ENCODE data around the gene PHC2. TPM values are rescaled to one million over a fixed set of nuclear protein-coding genes. Genes with fewer than 3 reads are reported as not detected.

The PHC2 gene
- total and polyA plus RNA-seq, 9 of the 15 experiments (the other 6 are each of a cell fraction or from before 2014, with no cell fraction given): 3.1 to 67.6 (median 34.6) TPM

GRCh38 chr1:33338048-33338439, 92.9 kb downstream of the PHC2 start (continued):
- TF ChIP-seq CHD7 (IDR thresholded peaks at IDR 0.05; ENCODE audit: low read depth, low read length): no peak
- TF ChIP-seq ZBTB5 (IDR thresholded peaks at IDR 0.05): no peak
- TF ChIP-seq ZNF507 (tag; conservative IDR thresholded peaks at IDR 0.05): no peak

Measured in K562 (cell line).